ENCODE measurements around the gene SAE1.

GRCh38 chr19:47152205-47152604, 21.6 kb downstream of the SAE1 start:
- TF ChIP-seq POLR2A (IDR thresholded peaks at IDR 0.05), result no peak
- TF ChIP-seq CTCF (IDR thresholded peaks at IDR 0.05), result no peak
